Left renal pelvis (tissue), 4 donors: ENCODE results near the gene RIC8A. TPM values are rescaled to one million over a fixed set of nuclear protein-coding genes. Genes with fewer than 3 reads are reported as not detected.

Experiments used
- polyA plus RNA-seq, 4 donors: library from polyadenylated mRNA; unstranded; fragments of 120-200 nt; gene quantifications; one replicate each; pipeline ENCODE4 v1.2.1, GENCODE V29; 2013; ENCODE audit not compliant: insufficient read length in 4 of 4

Gene RIC8A
- polyA plus RNA-seq, 4 donors: 68.7 to 87.3 (median 84.3) TPM

Other genes starting within 250 kb of the RIC8A start
- not detected for gene SCGB1C1, start 14.6 kb upstream of the RIC8A start, polyA plus RNA-seq
- gene BET1L, start 309 bp upstream of the RIC8A start, polyA plus RNA-seq: 10 to 100 TPM; 38.7 to 46.1 (median 45.8) TPM
- gene SIRT3, start 28.6 kb downstream of the RIC8A start, polyA plus RNA-seq: 10 to 100 TPM; 22.6 to 38.2 (median 25.7) TPM
- 100 to 1,000 TPM; 103 to 148 (median 140) TPM for gene PSMD13, start 29.3 kb downstream of the RIC8A start, polyA plus RNA-seq
- gene NLRP6, start 70.7 kb downstream of the RIC8A start, polyA plus RNA-seq: under 1 TPM; 0.04 to 0.50 (median 0.22) TPM
- 10 to 100 TPM in 3 of 4 donors, 1 to 10 TPM in 1; 8.3 to 25.1 (median 16.7) TPM for gene PGGHG, start 81.4 kb downstream of the RIC8A start, polyA plus RNA-seq
- gene IFITM5, start 91.8 kb downstream of the RIC8A start, polyA plus RNA-seq: under 1 TPM in 3 of 4 donors, not detected in 1; 0.18 to 0.49 (median 0.35) TPM
- gene IFITM2, start 100.1 kb downstream of the RIC8A start, polyA plus RNA-seq: 100 to 1,000 TPM; 157 to 239 (median 215) TPM
- 10 to 100 TPM; 25.0 to 40.4 (median 35.2) TPM for gene IFITM1, start 106.3 kb downstream of the RIC8A start, polyA plus RNA-seq
- gene IFITM3, start 113.2 kb downstream of the RIC8A start, polyA plus RNA-seq: 100 to 1,000 TPM; 285 to 490 (median 450) TPM
- 10 to 100 TPM; 48.1 to 95.7 (median 66.5) TPM for gene B4GALNT4, start 161.8 kb downstream of the RIC8A start, polyA plus RNA-seq
- 1 to 10 TPM in 3 of 4 donors, under 1 TPM in 1; 0.38 to 9.1 (median 4.9) TPM for gene PKP3, start 186.5 kb downstream of the RIC8A start, polyA plus RNA-seq
- gene SIGIRR, start 207.3 kb downstream of the RIC8A start, polyA plus RNA-seq: 10 to 100 TPM; 13.2 to 50.5 (median 35.5) TPM
- 10 to 100 TPM in 2 of 4 donors, 1 to 10 TPM in 1, under 1 TPM in 1; 0.72 to 14.7 (median 9.9) TPM for gene ANO9, start 234.3 kb downstream of the RIC8A start, polyA plus RNA-seq
- gene PTDSS2, start 242.6 kb downstream of the RIC8A start, polyA plus RNA-seq: 10 to 100 TPM; 22.9 to 46.4 (median 31.0) TPM